ENCODE results near the gene ABI3BP. TPM values are rescaled to one million over a fixed set of nuclear protein-coding genes. Genes with fewer than 3 reads are reported as not detected.
A peak's percentile ranks its signal among the peaks of the same experiment; 100 is the strongest.

ABI3BP gene
- total RNA-seq, 1 donor from 2014 or later: 207 TPM

DNA sequence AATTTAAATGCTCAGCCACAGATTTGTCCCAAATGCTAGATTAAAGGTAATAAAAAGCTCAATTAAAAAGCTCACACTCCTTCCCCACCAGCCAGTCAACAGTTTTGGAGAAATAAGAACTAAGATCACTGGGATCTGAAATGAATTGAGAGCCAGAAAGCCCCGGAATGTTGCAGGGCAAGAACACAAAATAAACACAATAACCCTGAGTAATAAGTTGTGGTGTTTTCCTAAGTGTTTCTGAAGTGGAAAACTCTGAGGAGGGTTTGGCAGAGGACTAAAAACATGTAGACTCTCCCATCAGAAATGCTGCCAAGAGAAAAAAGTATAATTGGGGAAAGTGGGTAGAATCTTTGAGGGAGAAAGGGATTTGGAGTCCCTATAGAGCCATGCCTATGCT, 127.8 kb downstream of the ABI3BP start:
- DNase-seq (no peak), ATAC-seq (peak; percentile 86)
- H3K9me3 ChIP-seq: no peaks in the 10 kb centered on the region
- no peak overlapping the region for H3K4me3 ChIP-seq
- intact Hi-C loops (cut with DNase I): no loop called here
- no peaks in the 10 kb centered on the region for H3K27me3 ChIP-seq
- H3K4me1 ChIP-seq: peaks cover 3% of the 10 kb centered on the region
- peak overlapping the region; percentile 24 for H3K27ac ChIP-seq
- H3K36me3 ChIP-seq: no peaks in the 10 kb centered on the region
- TF ChIP-seq, protein P1, sequence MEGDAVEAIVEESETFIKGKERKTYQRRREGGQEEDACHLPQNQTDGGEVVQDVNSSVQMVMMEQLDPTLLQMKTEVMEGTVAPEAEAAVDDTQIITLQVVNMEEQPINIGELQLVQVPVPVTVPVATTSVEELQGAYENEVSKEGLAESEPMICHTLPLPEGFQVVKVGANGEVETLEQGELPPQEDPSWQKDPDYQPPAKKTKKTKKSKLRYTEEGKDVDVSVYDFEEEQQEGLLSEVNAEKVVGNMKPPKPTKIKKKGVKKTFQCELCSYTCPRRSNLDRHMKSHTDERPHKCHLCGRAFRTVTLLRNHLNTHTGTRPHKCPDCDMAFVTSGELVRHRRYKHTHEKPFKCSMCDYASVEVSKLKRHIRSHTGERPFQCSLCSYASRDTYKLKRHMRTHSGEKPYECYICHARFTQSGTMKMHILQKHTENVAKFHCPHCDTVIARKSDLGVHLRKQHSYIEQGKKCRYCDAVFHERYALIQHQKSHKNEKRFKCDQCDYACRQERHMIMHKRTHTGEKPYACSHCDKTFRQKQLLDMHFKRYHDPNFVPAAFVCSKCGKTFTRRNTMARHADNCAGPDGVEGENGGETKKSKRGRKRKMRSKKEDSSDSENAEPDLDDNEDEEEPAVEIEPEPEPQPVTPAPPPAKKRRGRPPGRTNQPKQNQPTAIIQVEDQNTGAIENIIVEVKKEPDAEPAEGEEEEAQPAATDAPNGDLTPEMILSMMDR (IDR thresholded peaks at IDR 0.05): no peak

DNA sequence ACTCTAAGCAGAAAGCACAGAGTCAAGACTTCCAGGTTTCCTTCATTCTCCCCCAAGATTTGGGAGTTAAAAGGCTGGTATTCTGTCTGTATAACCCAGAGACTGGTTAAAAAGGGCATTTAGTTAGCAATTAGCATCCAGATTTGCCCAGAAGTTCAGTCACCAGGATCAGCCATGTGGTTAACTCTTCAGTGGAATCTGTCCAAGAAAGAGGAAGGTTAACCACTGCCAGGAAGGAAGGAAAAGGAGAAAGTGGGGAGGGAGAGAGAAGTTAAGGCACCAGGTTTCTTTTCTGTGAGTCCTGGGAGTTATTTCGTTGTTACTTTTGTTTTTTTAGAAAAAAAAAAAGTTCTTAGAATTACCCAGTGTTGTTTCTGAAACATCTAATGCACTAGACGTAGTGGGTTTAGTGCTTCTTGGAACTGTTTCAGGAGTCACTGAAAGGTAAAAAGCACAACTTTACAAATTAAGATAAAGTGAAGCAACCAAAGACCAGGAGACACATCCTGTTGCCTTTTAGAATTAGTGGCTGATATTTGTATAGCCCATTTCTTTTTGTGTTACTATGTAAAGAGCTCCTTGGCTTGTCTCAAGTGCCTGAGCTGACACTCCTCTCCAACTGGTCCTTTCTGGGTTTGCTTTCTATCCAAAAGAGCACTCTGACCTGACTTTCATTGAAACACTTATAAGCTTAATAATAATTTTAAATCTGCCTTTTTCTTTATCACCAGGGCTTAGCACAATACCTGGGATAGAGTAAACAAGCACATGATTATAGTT, 128.6 kb downstream of the ABI3BP start:
- TF ChIP-seq, protein P1 (IDR thresholded peaks at IDR 0.05): no peak
- DNase-seq: no peak
- Histone ChIP-seq H3K4me3 (no peak overlapping the region), H3K27ac (peak overlapping the region; percentile 24), H3K27me3 (no peaks in the 10 kb centered on the region), H3K9me3 (no peaks in the 10 kb centered on the region), H3K36me3 (no peaks in the 10 kb centered on the region), H3K4me1 (peaks cover 3% of the 10 kb centered on the region)
- intact Hi-C loops (cut with DNase I): no loop called here
- peak; percentile 91 for ATAC-seq

DNA sequence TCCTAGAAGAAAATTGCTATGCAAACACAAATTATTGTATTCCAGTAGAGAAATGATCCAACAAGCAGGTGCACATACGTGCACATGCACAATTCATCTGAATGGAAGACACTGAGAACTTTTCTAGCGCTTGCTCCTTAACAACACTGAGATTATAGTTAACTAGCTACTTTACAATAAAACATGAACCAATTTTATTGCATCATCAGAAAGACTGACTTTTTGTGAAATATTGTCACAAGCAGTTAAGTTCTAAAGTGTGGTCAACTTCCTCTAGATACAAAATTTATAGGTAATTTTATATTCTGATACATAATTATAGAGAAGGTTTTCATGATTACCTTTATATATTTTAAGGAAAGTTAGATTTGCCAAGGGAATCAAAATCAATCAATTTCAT, 135.4 kb downstream of the ABI3BP start:
- intact Hi-C loops (cut with DNase I): no loop called here
- no peak for ATAC-seq
- H3K27ac ChIP-seq: no peak overlapping the region

DNA sequence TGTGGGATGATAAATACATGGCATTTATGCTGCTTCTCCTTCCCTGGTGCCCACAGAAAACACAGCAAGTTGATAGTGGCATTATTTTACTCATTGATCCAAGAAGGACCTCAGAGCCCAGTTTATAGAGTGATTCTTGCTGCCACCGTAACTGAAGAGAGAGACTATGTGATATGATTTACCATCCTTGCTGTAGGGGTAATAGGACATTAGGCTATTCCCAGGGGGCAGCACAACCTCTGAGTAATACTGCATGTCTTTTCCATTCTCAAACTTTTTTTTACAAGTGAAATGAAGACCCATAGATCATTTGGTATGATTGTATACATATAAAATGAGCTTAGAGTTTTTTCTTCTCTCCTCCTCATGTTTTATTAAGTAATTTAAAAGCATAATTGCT, 136.4 kb downstream of the ABI3BP start:
- Histone ChIP-seq H3K27me3 (no peaks in the 10 kb centered on the region), H3K4me3 (no peak overlapping the region), H3K9me3 (no peaks in the 10 kb centered on the region), H3K4me1 (no peaks in the 10 kb centered on the region), H3K36me3 (no peaks in the 10 kb centered on the region), H3K27ac (no peak overlapping the region)
- DNase-seq (no peak), ATAC-seq (no peak)
- intact Hi-C loops (cut with DNase I): no loop called here
- TF ChIP-seq, protein P1 (IDR thresholded peaks at IDR 0.05): no peak

More for the DNA sequence above, 135.4 kb downstream of the ABI3BP start:
- H3K27me3 ChIP-seq: no peaks in the 10 kb centered on the region
- TF ChIP-seq, protein P1 (IDR thresholded peaks at IDR 0.05): no peak
- H3K9me3 ChIP-seq: no peaks in the 10 kb centered on the region
- H3K4me3 ChIP-seq: no peak overlapping the region
- H3K4me1 ChIP-seq: no peaks in the 10 kb centered on the region
- no peaks in the 10 kb centered on the region for H3K36me3 ChIP-seq
- no peak for DNase-seq

DNA sequence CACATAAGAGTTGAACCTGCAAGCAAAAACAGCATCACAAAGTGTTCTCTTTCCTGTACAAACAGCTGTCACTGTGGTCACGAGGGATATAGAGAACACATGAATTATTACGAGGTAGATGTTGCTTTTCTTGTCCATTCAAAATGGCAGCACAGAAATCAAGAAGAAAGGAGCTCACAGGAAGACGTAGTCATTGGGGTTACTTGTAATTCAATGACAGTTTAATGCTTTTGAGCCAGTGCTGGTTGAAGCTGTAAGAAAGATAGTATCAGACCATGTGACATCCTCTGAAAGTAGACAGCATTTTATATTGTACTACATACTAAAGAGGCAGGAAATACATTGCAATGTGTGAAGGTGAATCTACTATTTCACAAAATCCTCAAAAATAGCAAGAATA, 140.4 kb downstream of the ABI3BP start:
- intact Hi-C loops (cut with DNase I): no loop called here
- TF ChIP-seq, protein P1 (IDR thresholded peaks at IDR 0.05): no peak

More for the DNA sequence above, 140.4 kb downstream of the ABI3BP start:
- Histone ChIP-seq H3K36me3 (no peaks in the 10 kb centered on the region), H3K4me1 (no peaks in the 10 kb centered on the region), H3K4me3 (no peak overlapping the region), H3K27me3 (no peaks in the 10 kb centered on the region), H3K9me3 (no peaks in the 10 kb centered on the region), H3K27ac (no peak overlapping the region)
- DNase-seq: no peak
- ATAC-seq: no peak

Data from upper lobe of right lung (tissue), 1 donor.